GM12874 (cell line): ENCODE results near the gene S1PR2.

ENCODE experiments used
- CTCF ChIP-seq: IDR thresholded peaks from 2 replicates; pipeline ENCODE4 v1.5.1; 2011; ENCODE audit warnings: low read depth, mild to moderate bottlenecking, control low read depth, low read length, moderate library complexity; ENCODE audit not compliant: insufficient read depth

Gene S1PR2

GRCh38 chr19:10190026-10190425 lies 41.1 kb downstream of the S1PR2 start:
- no peak for TF ChIP-seq CTCF

- TF ChIP-seq CTCF, result no peak
These were observed 41.5 kb downstream of the S1PR2 start for GRCh38 chr19:10189616-10190015.

DNA sequence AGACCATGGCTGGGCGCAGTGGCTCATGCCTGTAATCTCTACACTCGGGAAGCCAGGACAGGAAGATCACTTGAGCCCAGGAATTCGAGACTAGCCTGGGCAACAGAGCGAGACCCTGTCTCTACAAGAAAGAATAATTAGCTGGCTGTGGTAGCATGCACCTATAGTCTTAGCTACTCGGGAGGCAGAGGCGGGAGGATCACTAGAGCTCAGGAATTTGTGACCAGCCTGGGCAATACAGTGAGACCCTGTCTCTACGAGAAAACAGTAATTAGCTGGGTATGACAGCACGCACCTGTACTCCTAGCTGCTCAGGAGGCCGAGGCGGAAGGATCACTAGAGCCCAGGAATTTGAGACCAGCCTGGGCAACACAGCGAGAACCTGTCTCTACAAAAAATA lies 43.8 kb downstream of the S1PR2 start:
- TF ChIP-seq CTCF, result no peak

DNA sequence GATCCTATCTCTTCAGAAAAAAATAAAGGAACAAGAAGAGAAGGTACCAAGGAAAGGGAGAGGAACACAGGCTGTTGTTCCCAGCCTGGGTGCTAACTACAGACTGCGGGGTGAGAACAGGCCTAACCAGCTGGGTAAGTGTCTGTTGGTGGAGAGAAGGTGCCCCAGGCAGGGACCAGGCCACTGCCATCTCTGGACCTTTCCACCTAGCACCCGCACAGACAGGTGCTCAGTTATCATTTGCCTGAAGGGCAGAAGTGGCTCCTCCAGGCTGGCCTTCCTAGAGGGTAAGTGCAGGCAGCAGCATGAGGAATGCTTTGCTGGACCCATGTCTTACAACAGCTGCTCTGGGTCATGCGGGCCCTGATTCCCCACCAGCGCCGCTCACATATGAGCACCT lies 46.5 kb downstream of the S1PR2 start:
- no peak for TF ChIP-seq CTCF

DNA sequence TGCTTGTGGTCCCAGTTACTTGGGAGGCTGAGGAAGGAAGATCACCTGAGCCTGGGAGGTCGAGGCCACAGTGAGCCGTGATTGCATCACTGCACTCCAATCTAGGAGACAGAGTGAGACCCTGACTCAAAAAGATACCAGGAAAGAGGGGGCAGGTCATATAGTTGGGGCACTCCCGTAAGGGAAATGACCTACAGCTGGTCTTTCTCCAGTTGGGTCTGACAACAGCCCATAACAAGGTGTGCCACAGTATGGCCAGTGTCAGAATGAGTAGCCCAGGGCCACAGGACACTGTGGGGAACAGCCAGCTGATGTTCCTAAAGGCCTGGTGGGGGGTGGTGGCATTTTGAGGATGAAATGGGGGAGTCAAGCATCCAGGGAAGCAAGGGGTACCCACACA lies 47.2 kb downstream of the S1PR2 start:
- TF ChIP-seq CTCF, result no peak

DNA sequence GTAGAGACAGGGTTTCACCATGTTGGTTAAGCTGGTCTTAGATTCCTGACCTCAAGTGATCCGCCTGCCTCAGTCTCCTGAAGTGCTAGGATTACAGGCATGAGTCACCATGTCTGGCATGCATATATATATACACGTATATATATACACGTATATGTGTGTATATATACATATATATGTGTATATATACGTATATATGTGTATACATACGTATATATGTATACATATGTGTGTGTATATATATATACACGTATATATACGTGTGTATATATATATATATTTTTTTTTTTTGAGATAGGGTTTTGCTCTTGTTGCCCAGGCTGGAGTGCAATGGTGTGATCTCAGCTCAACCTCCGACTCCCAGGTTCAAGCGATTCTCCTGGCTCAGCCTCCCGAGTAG lies 48.3 kb downstream of the S1PR2 start:
- TF ChIP-seq CTCF, result no peak

DNA sequence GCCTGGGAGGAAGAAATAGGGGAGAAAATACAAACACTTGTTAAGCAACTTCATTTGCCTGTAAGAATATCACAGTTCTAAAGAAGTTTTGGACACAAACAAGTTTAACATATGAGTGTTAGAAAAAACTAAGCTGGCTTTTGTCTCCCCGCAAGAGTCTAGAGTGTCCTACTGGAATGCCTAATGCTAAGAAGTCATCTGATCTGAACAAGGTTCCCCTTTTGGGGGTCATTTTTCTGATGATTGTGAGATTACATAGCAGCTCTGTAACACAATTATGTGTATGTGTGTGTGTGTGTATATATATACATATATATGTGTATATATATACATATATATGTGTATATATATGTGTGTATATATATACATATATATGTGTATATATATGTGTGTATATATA lies 49.1 kb downstream of the S1PR2 start:
- no peak for TF ChIP-seq CTCF

DNA sequence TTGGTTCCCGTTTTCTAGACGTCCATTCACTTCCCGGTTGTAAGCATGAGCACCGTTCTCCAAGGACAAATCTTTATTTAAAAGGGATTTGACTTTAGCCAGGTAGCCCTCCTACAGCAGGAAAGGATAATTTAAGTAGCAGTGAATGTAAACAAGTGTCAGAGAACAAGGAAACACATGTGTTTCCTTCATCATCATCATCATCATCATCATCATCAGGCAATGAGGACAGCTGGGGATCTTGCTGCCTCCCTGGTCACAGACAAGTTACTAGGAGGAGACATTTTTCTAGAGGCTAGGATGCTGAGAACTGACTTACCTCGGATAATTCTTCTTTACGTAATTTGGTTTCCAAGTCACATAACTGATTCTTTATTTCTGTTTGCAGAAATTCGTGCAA lies 50.7 kb downstream of the S1PR2 start:
- no peak for TF ChIP-seq CTCF
